Activated CD4-positive, alpha-beta T cell treated with anti-CD3 and anti-CD28 coated beads, Interleukin-2, amount 10 ng/mL, durations not matched to agents 7 days and 5 days (primary cell): ENCODE data around the gene SLC34A3. TPM values are rescaled to one million over a fixed set of nuclear protein-coding genes. Genes with fewer than 3 reads are reported as not detected.

ENCODE experiments used
- CTCF ChIA-PET: fragments of 350-600 bp; sonication (Branson Sonifier 250); formaldehyde crosslinking; loops from one replicate; lab custom pipeline; 2021; ENCODE audit warnings: antibody characterized with exemption; lab: Charles Lee
- POLR2A ChIA-PET: fragments of 350-600 bp; sonication (Branson Sonifier 250); formaldehyde crosslinking; loops from one replicate; lab custom pipeline; 2021; ENCODE audit warnings: antibody characterized with exemption; lab: Charles Lee
- DNase-seq: peaks from one replicate; pipeline ENCODE4 v3.0.0-alpha.2; 2020
- H3K27ac Mint-ChIP-seq: one replicate; pipeline ENCODE4 v1.8.0; 2021; ENCODE audit warnings: mild to moderate bottlenecking, moderate library complexity, mixed read lengths
- H3K27me3 Mint-ChIP-seq: one replicate; pipeline ENCODE4 v1.8.0; 2021; ENCODE audit warnings: mixed read lengths
- H3K36me3 Mint-ChIP-seq: one replicate; pipeline ENCODE4 v1.8.0; 2021; ENCODE audit warnings: low read depth, mixed read lengths
- H3K4me1 Mint-ChIP-seq: one replicate; pipeline ENCODE4 v1.8.0; 2021; ENCODE audit warnings: mixed read lengths
- H3K4me3 Mint-ChIP-seq: one replicate; pipeline ENCODE4 v1.8.0; 2021; ENCODE audit warnings: mild to moderate bottlenecking, moderate library complexity, mixed read lengths
- H3K9me3 Mint-ChIP-seq: one replicate; pipeline ENCODE4 v1.8.0; 2021; ENCODE audit warnings: mixed read lengths
- total RNA-seq, 2 experiments: library from RNA; stranded (reverse); gene quantifications; one replicate each; pipeline ENCODE4 v1.2.3, GENCODE V29; 2021

Gene SLC34A3
- total RNA-seq, 2 experiments from 2014 or later: not detected

DNA sequence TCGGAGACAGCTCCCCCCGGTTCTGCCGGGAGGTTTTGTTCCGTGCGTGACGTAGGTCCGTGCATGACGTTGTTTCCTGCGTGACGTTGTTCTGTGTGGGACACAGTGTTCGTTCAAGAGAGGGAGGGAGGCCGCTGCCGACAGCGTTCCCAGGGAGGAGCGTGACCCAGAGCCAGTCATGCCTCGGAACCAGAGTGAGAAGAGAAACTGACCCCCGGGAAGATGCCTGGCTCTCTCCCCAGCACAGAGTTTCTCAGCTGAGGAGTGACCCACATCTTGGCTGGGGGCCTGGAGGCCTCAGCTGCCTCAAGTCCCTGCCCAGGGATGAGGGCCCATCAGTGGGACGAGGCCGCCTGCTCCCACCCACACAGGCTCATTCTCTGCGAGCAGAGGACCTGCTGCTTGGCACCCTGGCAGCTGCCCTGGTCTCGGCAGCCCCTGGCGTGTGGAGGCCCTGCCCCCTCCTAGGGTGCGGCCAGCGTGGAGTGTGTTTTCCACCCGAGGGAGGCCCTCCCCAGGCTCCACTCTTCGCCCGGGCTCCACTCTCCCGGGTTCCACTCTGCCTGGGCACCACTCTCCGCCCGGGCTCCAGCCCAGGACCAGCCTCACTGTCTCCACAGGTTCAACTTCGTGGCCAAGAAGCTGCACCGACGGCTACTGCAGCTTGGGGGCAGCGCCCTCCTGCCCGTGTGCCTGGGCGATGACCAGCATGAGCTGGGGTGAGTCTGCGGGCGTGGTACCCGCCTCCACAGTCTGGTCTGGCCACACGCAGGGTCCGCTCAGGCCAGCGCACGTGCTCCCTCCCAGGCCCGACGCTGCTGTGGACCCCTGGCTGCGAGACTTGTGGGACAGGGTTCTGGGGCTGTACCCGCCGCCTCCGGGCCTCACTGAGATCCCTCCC lies 17.3 kb upstream of the SLC34A3 start:
- ChIA-PET POLR2A (no interaction called here), CTCF (interaction anchor here (1.0 kb wide), 2 partner anchors 13 to 23 kb away, joined by 3 read pairs; partner anchors contain the start of gene TPRN)
- no peak for DNase-seq
- Mint-ChIP-seq H3K27ac (no peak overlapping the region), H3K9me3 (no peaks in the 10 kb centered on the region), H3K36me3 (peaks cover 9% of the 10 kb centered on the region), H3K4me1 (peaks cover 2% of the 10 kb centered on the region), H3K4me3 (no peak overlapping the region), H3K27me3 (no peaks in the 10 kb centered on the region)

DNA sequence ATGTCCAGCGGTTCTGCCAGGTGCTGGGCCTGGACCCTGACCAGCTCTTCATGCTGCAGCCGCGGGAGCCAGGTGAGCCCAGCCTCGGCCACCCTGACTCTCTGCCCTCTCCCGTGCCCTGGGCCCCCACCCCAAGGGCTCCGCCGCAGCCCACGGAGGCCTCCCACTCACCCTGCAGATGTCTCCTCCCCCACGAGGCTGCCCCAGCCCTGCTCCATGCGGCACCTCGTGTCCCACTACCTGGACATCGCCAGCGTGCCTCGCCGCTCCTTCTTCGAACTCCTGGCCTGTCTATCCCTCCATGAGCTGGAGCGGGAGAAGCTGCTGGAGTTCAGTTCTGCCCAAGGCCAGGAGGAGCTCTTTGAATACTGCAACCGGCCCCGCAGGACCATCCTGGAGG lies 16.1 kb upstream of the SLC34A3 start:
- no peak overlapping the region for H3K4me3 Mint-ChIP-seq
- H3K27ac Mint-ChIP-seq: no peak overlapping the region
- DNase-seq: no peak
- POLR2A ChIA-PET: no interaction called here
- H3K36me3 Mint-ChIP-seq: peaks cover 5% of the 10 kb centered on the region
- no peaks in the 10 kb centered on the region for H3K9me3 Mint-ChIP-seq
- CTCF ChIA-PET: interaction anchor here (1.0 to 1.4 kb wide), 2 partner anchors 22 kb away, joined by 3 read pairs; no protein-coding TSS in a partner anchor
- H3K4me1 Mint-ChIP-seq: no peaks in the 10 kb centered on the region
- H3K27me3 Mint-ChIP-seq: no peaks in the 10 kb centered on the region

DNA sequence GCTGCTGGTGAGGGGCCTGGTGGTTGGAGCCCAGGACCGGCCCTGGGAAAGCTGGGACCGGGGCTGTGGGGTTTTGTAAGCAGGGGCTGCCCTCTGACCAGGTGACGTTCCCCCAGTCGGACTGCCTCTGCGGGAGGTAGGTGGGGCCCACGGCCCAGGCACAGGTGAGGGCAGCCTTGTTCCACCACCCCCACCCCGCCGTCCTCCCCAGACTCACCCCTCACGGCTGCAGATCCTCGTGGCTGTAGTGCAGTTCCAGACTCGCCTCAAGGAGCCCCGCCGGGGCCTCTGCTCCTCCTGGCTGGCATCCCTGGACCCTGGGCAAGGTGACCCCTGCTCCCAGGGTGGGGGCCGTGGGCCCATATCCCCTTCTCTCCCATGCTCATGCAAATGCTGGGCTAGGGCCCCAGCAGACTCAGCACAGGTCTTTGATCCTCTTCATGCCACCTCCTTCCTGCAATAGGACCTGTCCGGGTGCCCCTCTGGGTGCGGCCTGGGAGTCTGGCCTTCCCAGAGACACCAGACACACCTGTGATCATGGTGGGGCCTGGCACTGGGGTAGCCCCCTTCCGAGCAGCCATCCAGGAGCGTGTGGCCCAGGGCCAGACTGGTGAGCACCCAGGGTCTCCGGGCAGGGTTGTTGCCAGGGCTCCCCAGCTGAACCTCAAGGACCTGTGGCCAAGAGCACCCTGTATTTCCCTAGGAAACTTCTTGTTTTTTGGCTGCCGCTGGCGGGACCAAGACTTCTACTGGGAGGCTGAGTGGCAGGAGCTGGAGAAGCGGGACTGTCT lies 15.3 kb upstream of the SLC34A3 start:
- no peaks in the 10 kb centered on the region for H3K27me3 Mint-ChIP-seq
- peaks cover 5% of the 10 kb centered on the region for H3K36me3 Mint-ChIP-seq
- H3K27ac Mint-ChIP-seq: no peak overlapping the region
- ChIA-PET POLR2A (no interaction called here), CTCF (interaction anchor here (0.9 to 1.4 kb wide), 3 partner anchors 9 to 23 kb away, joined by 3 to 4 read pairs (median 3); partner anchors contain the start of genes NDOR1, RNF224 and TMEM203)
- H3K4me3 Mint-ChIP-seq: no peak overlapping the region
- no peaks in the 10 kb centered on the region for H3K9me3 Mint-ChIP-seq
- DNase-seq: no peak
- H3K4me1 Mint-ChIP-seq: no peaks in the 10 kb centered on the region

DNA sequence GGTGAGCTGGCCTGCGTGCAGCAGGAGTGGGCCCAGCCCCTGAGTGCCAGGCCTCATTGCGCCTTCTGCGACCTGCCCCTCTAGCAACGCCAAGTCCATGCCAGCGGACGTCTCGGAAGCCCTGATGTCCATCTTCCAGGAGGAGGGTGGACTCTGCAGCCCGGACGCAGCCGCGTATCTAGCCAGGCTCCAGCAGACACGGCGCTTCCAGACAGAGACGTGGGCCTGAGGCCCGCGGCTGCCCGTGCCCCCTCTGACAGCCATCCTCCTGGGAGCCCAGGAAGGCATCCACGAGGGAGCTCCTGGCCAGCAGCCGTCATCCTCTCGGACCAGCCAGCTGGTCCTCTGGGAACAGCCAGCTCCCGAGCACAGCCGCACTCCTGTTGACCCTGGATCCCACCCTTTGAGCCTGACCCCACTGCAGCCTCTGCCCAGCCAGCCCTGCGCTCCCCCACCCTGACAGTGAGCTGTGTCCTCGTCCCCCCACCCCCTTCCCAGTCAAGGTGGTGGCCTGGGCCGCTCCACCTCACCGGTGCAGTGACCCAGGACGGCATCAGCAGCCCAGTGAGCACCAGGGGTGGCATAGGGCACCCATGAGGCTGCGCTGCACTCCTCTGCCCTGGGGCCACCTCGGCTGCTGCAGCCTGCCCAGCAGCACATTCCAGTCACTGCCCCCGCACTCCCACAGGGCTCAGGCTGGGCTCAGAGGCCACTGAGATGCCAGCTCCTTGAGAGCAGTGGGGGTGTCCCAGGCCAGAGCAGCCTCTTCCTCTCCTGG lies 14.3 kb upstream of the SLC34A3 start:
- H3K27ac Mint-ChIP-seq: no peak overlapping the region
- DNase-seq: no peak
- no peak overlapping the region for H3K4me3 Mint-ChIP-seq
- H3K4me1 Mint-ChIP-seq: peaks cover 2% of the 10 kb centered on the region
- ChIA-PET CTCF (interaction anchor here (0.6 to 1.2 kb wide), 4 partner anchors 10 to 355 kb away, joined by 3 to 4 read pairs (median 4); partner anchors contain the start of genes NDOR1, RNF224 and TMEM203), POLR2A (no interaction called here)
- H3K27me3 Mint-ChIP-seq: no peaks in the 10 kb centered on the region
- peaks cover 5% of the 10 kb centered on the region for H3K36me3 Mint-ChIP-seq
- no peaks in the 10 kb centered on the region for H3K9me3 Mint-ChIP-seq

DNA sequence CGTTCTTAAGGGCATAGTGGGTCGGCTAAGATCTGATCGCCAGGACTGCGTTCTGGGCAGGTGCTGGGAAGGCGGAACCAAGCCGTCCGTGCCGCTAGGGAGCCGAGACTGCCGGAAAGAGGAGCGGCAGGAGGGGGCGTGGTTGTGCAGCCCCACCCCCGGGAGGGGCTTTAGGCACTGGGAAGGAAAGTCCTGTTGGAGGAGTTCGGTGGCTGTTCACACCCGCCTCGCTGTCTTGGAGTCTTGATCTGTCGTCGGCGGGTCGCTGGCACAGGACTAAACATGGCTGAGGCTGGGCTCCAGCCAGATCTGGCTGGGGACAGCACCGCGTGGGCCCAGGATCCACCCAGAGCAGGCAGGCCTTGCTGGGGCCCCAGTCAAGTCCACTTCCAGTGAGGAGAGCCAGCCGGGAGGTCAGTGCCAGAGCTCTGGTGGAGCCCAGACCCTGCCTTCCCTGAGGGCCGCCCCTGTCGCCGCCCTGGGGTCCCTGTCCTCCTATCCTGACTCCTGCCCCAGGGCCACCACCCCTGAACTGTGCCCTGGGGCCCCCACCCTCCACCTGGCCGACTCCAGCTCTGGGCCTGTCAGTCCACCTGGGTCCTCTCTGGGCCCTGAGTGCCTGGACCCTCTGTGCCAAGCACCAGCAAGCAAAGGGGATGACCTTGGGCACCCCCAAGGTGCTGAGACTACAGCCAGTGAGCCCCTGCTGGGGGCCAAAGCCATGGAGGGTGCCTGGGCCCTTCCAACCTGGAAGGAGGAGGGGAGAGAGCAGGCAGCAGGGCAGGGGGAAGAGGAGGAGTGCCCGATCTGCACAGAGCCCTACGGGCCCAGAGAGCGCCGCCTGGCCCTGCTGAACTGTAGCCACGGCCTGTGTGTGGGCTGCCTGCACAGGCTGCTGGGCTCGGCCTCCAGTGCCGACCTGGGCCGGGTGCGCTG lies 13.2 kb upstream of the SLC34A3 start:
- H3K4me3 Mint-ChIP-seq: no peak overlapping the region
- no peak for DNase-seq
- H3K36me3 Mint-ChIP-seq: peaks cover 5% of the 10 kb centered on the region
- POLR2A ChIA-PET: no interaction called here
- no peaks in the 10 kb centered on the region for H3K9me3 Mint-ChIP-seq
- CTCF ChIA-PET: interaction anchor here (0.6 to 1.1 kb wide), 2 partner anchors 22 to 191 kb away, joined by 3 to 5 read pairs; no protein-coding TSS in a partner anchor
- H3K27me3 Mint-ChIP-seq: no peaks in the 10 kb centered on the region
- H3K4me1 Mint-ChIP-seq: peaks cover 2% of the 10 kb centered on the region
- H3K27ac Mint-ChIP-seq: no peak overlapping the region

DNA sequence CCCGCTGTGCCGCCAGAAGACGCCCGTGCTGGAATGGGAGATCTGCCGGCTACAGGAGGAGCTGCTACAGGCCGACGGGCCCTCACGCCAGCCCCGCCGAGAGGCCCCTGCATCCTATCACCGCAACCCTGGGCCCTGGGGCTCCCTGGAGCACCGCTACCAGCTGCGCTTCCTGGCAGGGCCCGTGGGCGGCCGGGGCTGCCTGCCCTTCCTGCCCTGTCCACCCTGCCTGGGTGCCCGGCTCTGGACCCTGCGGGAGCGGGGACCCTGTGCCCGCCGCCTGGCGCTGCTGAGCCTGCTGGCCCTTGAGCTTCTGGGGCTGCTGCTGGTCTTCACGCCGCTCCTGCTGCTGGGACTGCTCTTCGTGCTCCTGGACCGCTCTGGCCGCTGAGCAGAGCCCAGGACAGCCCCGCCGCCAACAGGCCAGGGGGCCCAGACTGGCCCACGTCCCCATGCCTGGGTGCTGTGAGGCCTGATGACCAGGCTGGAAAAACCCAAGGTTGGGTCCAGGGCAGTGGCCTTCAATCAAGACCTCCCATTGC lies 12.4 kb upstream of the SLC34A3 start:
- Mint-ChIP-seq H3K27me3 (no peaks in the 10 kb centered on the region), H3K36me3 (peaks cover 2% of the 10 kb centered on the region), H3K27ac (no peak overlapping the region), H3K4me1 (peaks cover 7% of the 10 kb centered on the region), H3K9me3 (no peaks in the 10 kb centered on the region), H3K4me3 (no peak overlapping the region)
- CTCF ChIA-PET: interaction anchor here (0.6 to 1.1 kb wide), 2 partner anchors 21 to 171 kb away, joined by 3 to 5 read pairs; no protein-coding TSS in a partner anchor
- POLR2A ChIA-PET: no interaction called here
- DNase-seq: no peak

DNA sequence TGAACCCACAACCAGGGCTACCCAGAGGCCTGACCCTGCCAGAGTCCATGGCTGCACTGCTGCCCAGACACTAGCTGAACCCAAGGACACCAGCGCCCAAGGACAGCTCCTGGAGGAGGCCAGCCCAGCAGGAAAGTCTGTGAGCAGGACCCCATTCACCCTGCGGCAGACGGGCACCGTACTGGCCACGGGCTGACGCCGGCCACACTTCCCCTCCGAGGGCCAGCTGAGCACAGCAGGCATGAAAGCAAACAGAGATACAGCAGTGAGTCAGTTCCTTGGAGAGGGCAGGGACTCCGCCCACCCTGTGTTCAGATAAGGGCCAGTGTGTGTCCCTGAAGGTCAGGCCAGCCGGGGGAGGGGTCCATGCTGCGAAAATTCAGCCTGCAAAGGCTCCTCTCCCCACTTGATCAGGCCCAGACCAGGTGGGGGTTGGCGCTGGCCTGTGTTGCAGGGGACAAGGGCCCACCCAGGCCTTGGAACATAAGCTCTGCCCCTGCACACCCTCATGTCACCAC lies 11.9 kb upstream of the SLC34A3 start:
- ChIA-PET POLR2A (no interaction called here), CTCF (interaction anchor here (0.6 to 1.1 kb wide), 3 partner anchors 12 to 172 kb away, joined by 3 to 5 read pairs (median 3); no protein-coding TSS in a partner anchor)
- Mint-ChIP-seq H3K9me3 (no peaks in the 10 kb centered on the region), H3K27me3 (no peaks in the 10 kb centered on the region), H3K36me3 (peaks cover 2% of the 10 kb centered on the region), H3K4me1 (peaks cover 7% of the 10 kb centered on the region), H3K4me3 (no peak overlapping the region), H3K27ac (peak overlapping the region; percentile 36)
- DNase-seq: no peak

DNA sequence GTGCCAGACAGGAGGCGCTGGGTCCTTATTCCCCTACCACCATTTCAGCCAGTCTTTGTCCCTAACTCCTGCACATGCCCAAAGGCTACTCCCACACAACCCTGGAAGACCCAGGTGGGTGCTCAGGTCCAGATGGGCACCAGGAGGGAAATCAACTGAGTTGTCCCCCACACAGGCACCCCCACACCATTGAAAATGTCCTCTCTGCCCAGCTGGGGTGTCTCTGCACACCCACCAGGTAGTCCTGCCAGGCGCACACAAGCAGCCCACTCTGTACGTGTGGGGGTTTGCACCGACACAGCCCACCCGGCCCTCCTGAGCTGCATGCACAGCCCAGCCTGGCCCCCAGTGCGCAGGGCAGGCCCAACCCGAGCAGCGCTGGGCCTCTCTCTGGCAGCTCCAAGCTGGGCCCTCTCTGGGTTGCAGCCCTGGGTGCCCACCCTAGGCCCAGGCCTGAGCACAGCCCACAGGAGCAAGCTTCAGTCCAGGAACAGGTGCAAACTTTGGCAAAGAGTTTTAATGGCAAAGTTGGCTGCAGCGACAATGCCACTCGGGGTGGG lies 10.9 kb upstream of the SLC34A3 start:
- DNase-seq: no peak
- Mint-ChIP-seq H3K9me3 (no peaks in the 10 kb centered on the region), H3K27me3 (no peaks in the 10 kb centered on the region), H3K27ac (no peak overlapping the region), H3K36me3 (peaks cover 2% of the 10 kb centered on the region), H3K4me3 (peak overlapping the region; percentile 11), H3K4me1 (peaks cover 13% of the 10 kb centered on the region)
- POLR2A ChIA-PET: no interaction called here
- CTCF ChIA-PET: interaction anchor here (0.9 to 1.4 kb wide), 3 partner anchors 13 to 17 kb away, joined by 3 read pairs; no protein-coding TSS in a partner anchor

DNA sequence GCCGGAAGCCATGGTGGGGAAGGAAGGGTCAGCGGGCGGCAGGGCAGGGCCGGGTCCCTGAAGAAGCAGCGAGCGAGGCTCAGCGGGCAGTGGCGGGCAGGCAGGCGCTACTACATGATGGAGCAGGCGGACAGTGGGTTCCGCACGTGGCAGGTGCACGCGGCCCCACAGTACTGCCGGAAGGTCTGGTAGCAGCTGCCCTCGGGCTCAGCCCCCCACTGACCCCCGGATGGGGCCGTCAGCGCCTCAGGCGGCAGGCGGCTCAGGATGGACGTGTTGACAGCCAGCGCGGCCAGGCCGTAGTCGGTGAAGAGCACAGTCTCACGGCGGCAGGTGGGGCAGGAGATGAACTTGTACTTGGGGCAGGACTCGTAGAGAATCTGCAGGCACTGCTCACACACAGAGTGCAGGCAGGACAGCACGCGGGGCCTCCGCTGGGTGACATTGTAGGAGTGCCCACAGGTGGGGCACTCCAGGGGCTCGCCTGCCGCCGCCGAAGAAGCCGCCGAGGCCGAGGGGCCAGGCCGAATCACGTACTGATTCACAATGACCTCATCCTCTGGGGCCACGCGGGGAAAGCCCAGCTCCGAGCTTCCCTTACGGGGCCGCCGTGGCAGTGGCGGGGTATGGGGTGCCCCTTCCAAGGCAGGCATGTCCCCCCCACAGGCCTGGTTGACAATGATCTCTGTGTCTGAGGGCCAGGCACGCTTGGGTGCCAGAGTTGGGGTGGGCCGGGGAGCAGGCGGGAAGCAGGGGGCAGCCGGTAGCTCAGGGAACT lies 10.2 kb upstream of the SLC34A3 start:
- H3K9me3 Mint-ChIP-seq: no peaks in the 10 kb centered on the region
- no peak overlapping the region for H3K27ac Mint-ChIP-seq
- H3K4me3 Mint-ChIP-seq: peak overlapping the region; percentile 54
- H3K4me1 Mint-ChIP-seq: peaks cover 18% of the 10 kb centered on the region
- no peaks in the 10 kb centered on the region for H3K27me3 Mint-ChIP-seq
- CTCF ChIA-PET: interaction anchor here (0.9 to 1.6 kb wide), 3 partner anchors 16 to 50 kb away, joined by 3 read pairs; no protein-coding TSS in a partner anchor
- H3K36me3 Mint-ChIP-seq: peaks cover 2% of the 10 kb centered on the region
- DNase-seq: no peak
- POLR2A ChIA-PET: no interaction called here

DNA sequence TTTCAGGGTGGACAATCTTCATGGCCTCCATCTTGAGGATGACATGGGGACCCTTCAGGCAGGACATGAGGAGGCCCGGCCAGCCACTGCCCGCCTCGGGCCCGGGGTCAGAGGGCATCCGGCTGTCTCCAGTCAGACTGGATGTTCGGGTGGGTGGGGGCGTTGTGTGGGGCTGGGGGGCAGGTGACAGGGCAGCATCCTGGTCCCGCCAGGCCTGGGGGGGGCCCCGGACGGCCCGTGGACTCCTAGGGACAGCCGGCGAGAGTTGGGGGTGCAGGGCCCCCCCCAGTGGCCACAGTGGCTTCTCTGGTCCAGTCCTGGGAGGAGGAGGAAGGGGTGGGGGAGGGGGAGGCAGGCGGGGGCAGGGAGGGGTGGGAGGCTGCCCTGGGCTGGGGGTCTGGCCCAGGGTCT lies 9.6 kb upstream of the SLC34A3 start:
- H3K4me1 Mint-ChIP-seq: peaks cover 18% of the 10 kb centered on the region
- no peak overlapping the region for H3K27ac Mint-ChIP-seq
- peak overlapping the region; percentile 54 for H3K4me3 Mint-ChIP-seq
- no peaks in the 10 kb centered on the region for H3K9me3 Mint-ChIP-seq
- DNase-seq: no peak
- ChIA-PET CTCF (interaction anchor here (1.4 to 1.6 kb wide), 2 partner anchors 16 to 50 kb away, joined by 3 read pairs; no protein-coding TSS in a partner anchor), POLR2A (interaction anchor here (0.5 kb wide), 1 partner anchor 197 kb away, joined by 9 read pairs; no protein-coding TSS in a partner anchor)
- peaks cover 2% of the 10 kb centered on the region for H3K36me3 Mint-ChIP-seq
- no peaks in the 10 kb centered on the region for H3K27me3 Mint-ChIP-seq
